HepG2 (cell line): ENCODE results near the gene STIMATE. TPM values are rescaled to one million over a fixed set of nuclear protein-coding genes. Genes with fewer than 3 reads are reported as not detected.

ENCODE experiments used
- ATAC-seq: fragments of 200-7000 bp; cut with Tn5 transposase; 3 replicates; pipeline ENCODE4 v1.9.1; 2020; ENCODE audit warnings: mild to moderate bottlenecking, moderate library complexity
- BruUV-seq: library from RNA; stranded (reverse); fragments of 400-500 nt; replicated peaks from 2 replicates; lab custom pipeline; 2021; lab: Mats Ljungman, UMichigan
- CTCF ChIA-PET: fragments of 300-600 bp; formaldehyde crosslinking; extraction: SDS; loops from one replicate; lab custom pipeline; 2021; ENCODE audit warnings: low total read pairs, inconsistent platforms, low intra/inter-chr PET ratio; lab: Yijun Ruan, JAX
- POLR2A ChIA-PET: fragments of 350-600 bp; sonication (Branson Sonifier 250); formaldehyde crosslinking; loops from one replicate; lab custom pipeline; 2020; ENCODE audit warnings: antibody characterized with exemption, inconsistent platforms; lab: Yijun Ruan, JAX
- DNase-seq: peaks from one replicate; pipeline ENCODE4 v3.0.0-alpha.2; 2015; ENCODE audit warnings: low spot score
- FAIRE-seq: peaks from 3 replicates; lab custom pipeline; 2011; peaks lifted over from hg19 to GRCh38; lab: Jason Lieb, UNC
- H2AFZ ChIP-seq: one replicate; pipeline ENCODE4 v1.6.1; 2011; ENCODE audit warnings: low read length, inconsistent platforms
- H3K27ac ChIP-seq: fragments of 300-600 bp; 3 replicates; pipeline ENCODE4 v1.8.0; 2011; ENCODE audit warnings: mixed run types, mild to moderate bottlenecking, mixed read lengths, low read length, inconsistent platforms; ENCODE audit not compliant: insufficient read depth; ENCODE audit errors: extremely low read length
- H3K27me3 ChIP-seq, 2 experiments: fragments of 200-600 bp in 1 of 2; 2 replicates in 1 of 2; 3 replicates in 1 of 2; pipeline versions ENCODE4 v1.6.0 to v1.8.0; 2011; ENCODE audit warnings: low read length in 2 of 2, mild to moderate bottlenecking in 2 of 2, moderate library complexity in 2 of 2, inconsistent platforms in 1 of 2; ENCODE audit not compliant: insufficient read depth in 2 of 2, control insufficient read depth in 1 of 2
- H3K36me3 ChIP-seq, 2 experiments: fragments of 200-600 bp in 1 of 2; replicated peaks in 1 of 2; 2 replicates in 1 of 2; 3 replicates in 1 of 2; pipeline versions ENCODE4 v1.5.1 to v1.8.0; 2011; ENCODE audit warnings: low read length in 2 of 2, inconsistent platforms in 1 of 2; ENCODE audit not compliant: insufficient read depth in 2 of 2, control insufficient read depth in 1 of 2
- H3K4me1 ChIP-seq: 2 replicates; pipeline ENCODE4 v1.5.1; 2012; ENCODE audit warnings: low read length, inconsistent platforms; ENCODE audit not compliant: insufficient read depth
- H3K4me2 ChIP-seq: 2 replicates; pipeline ENCODE4 v1.6.0; 2011; ENCODE audit warnings: low read depth, low read length, inconsistent platforms
- H3K4me3 ChIP-seq, 3 experiments: fragments of 200-600 bp in 1 of 3; sonication (generic), shearing (Covaris generic) in 1 of 3; replicated peaks in 1 of 3; 2 replicates each; pipeline ENCODE4 v1.5.1; 2011 to 2016; ENCODE audit warnings: low read length in 3 of 3, inconsistent platforms in 2 of 3, low read depth in 2 of 3, mild to moderate bottlenecking in 2 of 3, control low read depth in 1 of 3, mixed read lengths in 1 of 3; ENCODE audit not compliant: insufficient read depth in 1 of 3
- H3K79me2 ChIP-seq: one replicate; pipeline ENCODE4 v1.6.1; 2011; ENCODE audit warnings: low read length, inconsistent platforms; ENCODE audit not compliant: insufficient read depth
- H3K9ac ChIP-seq: 2 replicates; pipeline ENCODE4 v1.6.0; 2011; ENCODE audit warnings: mild to moderate bottlenecking, low read depth, low read length, inconsistent platforms; ENCODE audit not compliant: insufficient read depth
- H3K9me3 ChIP-seq: 2 replicates; pipeline ENCODE4 v1.5.1; 2012; ENCODE audit warnings: mild to moderate bottlenecking, low read length
- H4K20me1 ChIP-seq: 2 replicates; pipeline ENCODE4 v1.6.0; 2011; ENCODE audit warnings: inconsistent platforms, mild to moderate bottlenecking, low read length, moderate library complexity; ENCODE audit not compliant: insufficient read depth
- AKAP8 ChIP-seq: sonication (generic); formaldehyde crosslinking; IDR thresholded peaks from 2 replicates; pipeline ENCODE4 v1.5.1; 2020; ENCODE audit warnings: mild to moderate bottlenecking, missing genetic modification reagents
- ARNT2 ChIP-seq: sonication (generic); formaldehyde crosslinking; IDR thresholded peaks from 2 replicates; pipeline ENCODE4 v1.8.0; 2022; ENCODE audit warnings: mild to moderate bottlenecking, low read depth, missing genetic modification reagents, moderate library complexity
- MBNL3 ChIP-seq: fragments of 250-450 bp; sonication (Bioruptor Pico); conservative IDR thresholded peaks from 2 replicates; pipeline ENCODE4 v1.8.0; 2022; ENCODE audit warnings: mild to moderate bottlenecking, inconsistent platforms
- NFRKB ChIP-seq: fragments of 450-650 bp; IDR thresholded peaks from 2 replicates; pipeline ENCODE4 v1.6.1; 2017
- SETDB1 ChIP-seq: sonication (generic); formaldehyde crosslinking; IDR thresholded peaks from 2 replicates; pipeline ENCODE4 v1.5.1; 2020; ENCODE audit warnings: missing genetic modification reagents, mild to moderate bottlenecking, borderline replicate concordance
- SMAD1 ChIP-seq: sonication (generic); formaldehyde crosslinking; IDR thresholded peaks from 2 replicates; pipeline ENCODE4 v1.4.0; 2020; ENCODE audit warnings: missing genetic modification reagents, low read depth, mild to moderate bottlenecking, borderline replicate concordance
- SOX5 ChIP-seq: IDR thresholded peaks from 2 replicates; pipeline ENCODE4 v1.6.1; 2016; ENCODE audit warnings: borderline replicate concordance
- ZBTB3 ChIP-seq: sonication (generic); formaldehyde crosslinking; IDR thresholded peaks from 2 replicates; pipeline ENCODE4 v1.4.0; 2020; ENCODE audit warnings: low read depth, mild to moderate bottlenecking, moderate library complexity, missing genetic modification reagents, borderline replicate concordance
- ZBTB8A ChIP-seq: sonication (generic); formaldehyde crosslinking; IDR thresholded peaks from 2 replicates; pipeline ENCODE4 v1.4.0; 2020; ENCODE audit warnings: mild to moderate bottlenecking, low read depth, missing genetic modification reagents, borderline replicate concordance
- ZNF121 ChIP-seq: sonication (generic); formaldehyde crosslinking; IDR thresholded peaks from 2 replicates; pipeline ENCODE4 v1.5.0; 2020; ENCODE audit warnings: mild to moderate bottlenecking, missing genetic modification reagents
- ZNF18 ChIP-seq: sonication (generic); formaldehyde crosslinking; IDR thresholded peaks from 2 replicates; pipeline ENCODE4 v1.8.0; 2022; ENCODE audit warnings: mild to moderate bottlenecking, missing genetic modification reagents; ENCODE audit not compliant: insufficient replicate concordance
- ZNF292 ChIP-seq: sonication (generic); formaldehyde crosslinking; IDR thresholded peaks from 2 replicates; pipeline ENCODE4 v1.8.1; 2022; ENCODE audit warnings: mild to moderate bottlenecking, low read depth, missing genetic modification reagents, borderline replicate concordance
- ZNF34 ChIP-seq: sonication (generic); formaldehyde crosslinking; IDR thresholded peaks from 2 replicates; pipeline ENCODE4 v1.4.0; 2020; ENCODE audit warnings: mild to moderate bottlenecking, missing genetic modification reagents, borderline replicate concordance
- ZNF431 ChIP-seq: sonication (generic); formaldehyde crosslinking; IDR thresholded peaks from 2 replicates; pipeline ENCODE4 v1.9.0; 2022; ENCODE audit warnings: missing genetic modification reagents, low read depth, mild to moderate bottlenecking, borderline replicate concordance
- ZNF557 ChIP-seq: sonication (generic); formaldehyde crosslinking; IDR thresholded peaks from 2 replicates; pipeline ENCODE4 v1.4.0; 2020; ENCODE audit warnings: missing genetic modification reagents
- ZNF577 ChIP-seq: sonication (generic); formaldehyde crosslinking; IDR thresholded peaks from 2 replicates; pipeline ENCODE4 v1.4.0; 2020; ENCODE audit warnings: mild to moderate bottlenecking, low read depth, missing genetic modification reagents, borderline replicate concordance
- ZNF746 ChIP-seq: sonication (generic); formaldehyde crosslinking; IDR thresholded peaks from 2 replicates; pipeline ENCODE4 v1.8.0; 2022; ENCODE audit warnings: mild to moderate bottlenecking, missing genetic modification reagents
- ZNF776 ChIP-seq: sonication (generic); formaldehyde crosslinking; IDR thresholded peaks from 2 replicates; pipeline ENCODE4 v1.4.0; 2020; ENCODE audit warnings: mild to moderate bottlenecking, missing genetic modification reagents
- whole genome bisulfite sequencing: methylation state at CpG from one replicate; pipeline ENCODE4 v1.1.6; 2017; ENCODE audit warnings: low lambda C conversion rate; 5-methylcytosine and 5-hydroxymethylcytosine counted together
- in situ Hi-C: cut with HindIII; loops from 2 replicates; pipeline ENCODE4 v1.10.0; 2017; ENCODE audit warnings: low pct_unique_long_range_greater_than_20kb; ENCODE audit not compliant: extremely low pct_ligation_motif_present
- intact Hi-C: fragments of 100-400 bp; cut with micrococcal nuclease; formaldehyde crosslinking; loops from one replicate; pipeline ENCODE4 v1.10.0; 2022; ENCODE audit not compliant: unreplicated experiment
- polyA plus RNA-seq, 8 experiments: library from polyadenylated mRNA; depleted of rRNA in 3 of 8; stranded (reverse) in 7 of 8; unstranded in 1 of 8; fragments of >200 nt; fragmentation: Illumina TruSeq in 4 of 8; extraction: Trizol in 4 of 8; gene quantifications; 2 replicates each; pipeline versions ENCODE4 v1.2.1 to v1.2.3, GENCODE V29; 2011 to 2016; ENCODE audit warnings: low read depth in 4 of 8, missing spikeins in 1 of 8, mixed read lengths in 1 of 8; ENCODE audit not compliant: insufficient read depth in 1 of 8
- total RNA-seq, 5 experiments: library from RNA; depleted of rRNA; stranded (reverse); fragments of >200 nt; fragmentation: Illumina TruSeq; extraction: Trizol; gene quantifications; 2 replicates each; pipeline ENCODE4 v1.2.3, GENCODE V29; 2016; ENCODE audit warnings: low read depth in 1 of 5
- TF ChIP-seq, protein P1 (sequence below): sonication (generic); formaldehyde crosslinking; conservative IDR thresholded peaks from 2 replicates; pipeline ENCODE4 v1.8.1; 2023; ENCODE audit warnings: missing genetic modification reagents
- TF ChIP-seq, protein P2 (sequence below): sonication (generic); formaldehyde crosslinking; IDR thresholded peaks from 2 replicates; pipeline ENCODE4 v1.4.0; 2020; ENCODE audit warnings: missing genetic modification reagents, borderline replicate concordance

Gene STIMATE
- total and polyA plus RNA-seq, 2 of the 13 experiments (the other 11 are each of a cell fraction or from before 2014, with no cell fraction given), result 5.7 to 11.7 TPM

DNA sequence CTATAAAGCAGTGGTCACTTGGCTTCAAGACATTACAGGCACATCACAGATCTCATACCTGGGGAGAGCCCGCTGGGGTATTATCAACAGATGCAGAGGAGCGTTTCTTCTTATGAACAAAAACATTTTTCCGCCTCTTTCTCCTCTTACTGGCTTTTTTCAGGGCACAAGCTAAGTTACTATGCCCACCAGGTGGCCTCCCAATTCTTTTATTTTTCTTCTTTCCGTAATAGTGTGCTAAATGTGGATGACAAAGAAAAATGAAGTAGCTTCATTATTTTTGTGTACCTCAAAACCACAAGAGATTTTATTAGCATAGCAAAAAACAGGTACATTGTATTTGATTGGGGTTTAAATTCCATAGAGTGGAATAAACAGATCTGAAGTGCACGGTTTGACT, 10.1 kb upstream of the STIMATE start:
- 94% methylated on average over 5 of the region's 5 CpGs for WGBS
- no TSS peak for BruUV-seq
- in situ Hi-C loops, result no loop called here
- H3K4me3 ChIP-seq, result no peak overlapping the region
- intact Hi-C loops, result no loop called here
- no peak overlapping the region for H2AFZ ChIP-seq
- no peaks in the 10 kb centered on the region for H3K27me3 ChIP-seq
- no peaks in the 10 kb centered on the region for H3K9me3 ChIP-seq
- no peak for FAIRE-seq
- ChIA-PET CTCF (no interaction called here), POLR2A (no interaction called here)
- DNase-seq, result no peak
- H4K20me1 ChIP-seq, result no peaks in the 10 kb centered on the region
- ATAC-seq, result no peak
- no peak overlapping the region for H3K27ac ChIP-seq
- no peak overlapping the region for H3K4me2 ChIP-seq
- peaks cover 21% of the 10 kb centered on the region for H3K4me1 ChIP-seq
- H3K79me2 ChIP-seq, result no peaks in the 10 kb centered on the region
- no peak overlapping the region for H3K9ac ChIP-seq
- peaks cover 3 to 22% of the 10 kb centered on the region in 2 experiments; a peak in 3 of 5 replicates for H3K36me3 ChIP-seq
- no peak for TF ChIP-seq ZNF18 (CRISPR knock-in tag)
- TF ChIP-seq ZNF746 (CRISPR knock-in tag), result no peak
- no peak for TF ChIP-seq ARNT2
- no peak for TF ChIP-seq SETDB1 (CRISPR knock-in tag)
- TF ChIP-seq ZNF292, result no peak
- no peak for TF ChIP-seq ZBTB3 (CRISPR knock-in tag)
- TF ChIP-seq ZNF431 (CRISPR knock-in tag), result no peak
- no peak for TF ChIP-seq ZNF557 (CRISPR knock-in tag)
- TF ChIP-seq, protein P1, sequence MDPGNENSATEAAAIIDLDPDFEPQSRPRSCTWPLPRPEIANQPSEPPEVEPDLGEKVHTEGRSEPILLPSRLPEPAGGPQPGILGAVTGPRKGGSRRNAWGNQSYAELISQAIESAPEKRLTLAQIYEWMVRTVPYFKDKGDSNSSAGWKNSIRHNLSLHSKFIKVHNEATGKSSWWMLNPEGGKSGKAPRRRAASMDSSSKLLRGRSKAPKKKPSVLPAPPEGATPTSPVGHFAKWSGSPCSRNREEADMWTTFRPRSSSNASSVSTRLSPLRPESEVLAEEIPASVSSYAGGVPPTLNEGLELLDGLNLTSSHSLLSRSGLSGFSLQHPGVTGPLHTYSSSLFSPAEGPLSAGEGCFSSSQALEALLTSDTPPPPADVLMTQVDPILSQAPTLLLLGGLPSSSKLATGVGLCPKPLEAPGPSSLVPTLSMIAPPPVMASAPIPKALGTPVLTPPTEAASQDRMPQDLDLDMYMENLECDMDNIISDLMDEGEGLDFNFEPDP, result no peak
- no peak for TF ChIP-seq NFRKB
- no peak for TF ChIP-seq AKAP8 (CRISPR knock-in tag)
- no peak for TF ChIP-seq ZNF776 (CRISPR knock-in tag)
- TF ChIP-seq ZBTB8A (CRISPR knock-in tag), result no peak
- no peak for TF ChIP-seq ZNF121 (CRISPR knock-in tag)
- TF ChIP-seq SMAD1 (CRISPR knock-in tag), result no peak
- TF ChIP-seq, protein P2, sequence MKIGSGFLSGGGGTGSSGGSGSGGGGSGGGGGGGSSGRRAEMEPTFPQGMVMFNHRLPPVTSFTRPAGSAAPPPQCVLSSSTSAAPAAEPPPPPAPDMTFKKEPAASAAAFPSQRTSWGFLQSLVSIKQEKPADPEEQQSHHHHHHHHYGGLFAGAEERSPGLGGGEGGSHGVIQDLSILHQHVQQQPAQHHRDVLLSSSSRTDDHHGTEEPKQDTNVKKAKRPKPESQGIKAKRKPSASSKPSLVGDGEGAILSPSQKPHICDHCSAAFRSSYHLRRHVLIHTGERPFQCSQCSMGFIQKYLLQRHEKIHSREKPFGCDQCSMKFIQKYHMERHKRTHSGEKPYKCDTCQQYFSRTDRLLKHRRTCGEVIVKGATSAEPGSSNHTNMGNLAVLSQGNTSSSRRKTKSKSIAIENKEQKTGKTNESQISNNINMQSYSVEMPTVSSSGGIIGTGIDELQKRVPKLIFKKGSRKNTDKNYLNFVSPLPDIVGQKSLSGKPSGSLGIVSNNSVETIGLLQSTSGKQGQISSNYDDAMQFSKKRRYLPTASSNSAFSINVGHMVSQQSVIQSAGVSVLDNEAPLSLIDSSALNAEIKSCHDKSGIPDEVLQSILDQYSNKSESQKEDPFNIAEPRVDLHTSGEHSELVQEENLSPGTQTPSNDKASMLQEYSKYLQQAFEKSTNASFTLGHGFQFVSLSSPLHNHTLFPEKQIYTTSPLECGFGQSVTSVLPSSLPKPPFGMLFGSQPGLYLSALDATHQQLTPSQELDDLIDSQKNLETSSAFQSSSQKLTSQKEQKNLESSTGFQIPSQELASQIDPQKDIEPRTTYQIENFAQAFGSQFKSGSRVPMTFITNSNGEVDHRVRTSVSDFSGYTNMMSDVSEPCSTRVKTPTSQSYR (CRISPR knock-in tag), result no peak
- no peak for TF ChIP-seq ZNF34
- no peak for TF ChIP-seq ZNF577
- TF ChIP-seq SOX5 (CRISPR knock-in tag), result no peak
- no peak for TF ChIP-seq MBNL3 (CRISPR knock-in tag)
